ENCODE data around the gene DLG2. TPM values are rescaled to one million over a fixed set of nuclear protein-coding genes. Genes with fewer than 3 reads are reported as not detected.

Gene DLG2
- total RNA-seq, 1 experiment from 2014 or later: 17.5 TPM

DNA sequence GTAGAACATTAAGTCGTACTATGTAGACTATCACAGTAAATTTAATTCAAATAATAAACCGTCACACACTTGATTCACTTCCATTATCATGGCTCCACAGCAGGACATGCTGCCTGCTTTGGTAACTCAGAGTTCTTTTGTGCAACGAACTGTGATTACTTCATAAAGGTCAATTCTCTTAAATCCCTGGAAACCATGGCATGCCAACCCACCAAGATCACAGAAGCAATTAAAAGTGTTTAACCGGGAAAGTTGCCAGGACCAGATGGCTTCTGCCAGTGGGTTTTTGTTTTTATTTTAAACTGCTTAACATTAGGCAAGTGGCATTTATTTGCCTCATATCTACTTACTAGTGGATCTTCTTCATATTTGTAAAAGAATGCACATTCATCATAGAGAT, 1162.1 kb downstream of the DLG2 start:
- TF ChIP-seq, protein P1, sequence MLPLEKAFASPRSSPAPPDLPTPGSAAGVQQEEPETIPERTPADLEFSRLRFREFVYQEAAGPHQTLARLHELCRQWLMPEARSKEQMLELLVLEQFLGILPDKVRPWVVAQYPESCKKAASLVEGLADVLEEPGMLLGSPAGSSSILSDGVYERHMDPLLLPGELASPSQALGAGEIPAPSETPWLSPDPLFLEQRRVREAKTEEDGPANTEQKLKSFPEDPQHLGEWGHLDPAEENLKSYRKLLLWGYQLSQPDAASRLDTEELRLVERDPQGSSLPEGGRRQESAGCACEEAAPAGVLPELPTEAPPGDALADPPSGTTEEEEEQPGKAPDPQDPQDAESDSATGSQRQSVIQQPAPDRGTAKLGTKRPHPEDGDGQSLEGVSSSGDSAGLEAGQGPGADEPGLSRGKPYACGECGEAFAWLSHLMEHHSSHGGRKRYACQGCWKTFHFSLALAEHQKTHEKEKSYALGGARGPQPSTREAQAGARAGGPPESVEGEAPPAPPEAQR (CRISPR knock-in tag; IDR thresholded peaks at IDR 0.05): no peak
- TF ChIP-seq, protein P2, sequence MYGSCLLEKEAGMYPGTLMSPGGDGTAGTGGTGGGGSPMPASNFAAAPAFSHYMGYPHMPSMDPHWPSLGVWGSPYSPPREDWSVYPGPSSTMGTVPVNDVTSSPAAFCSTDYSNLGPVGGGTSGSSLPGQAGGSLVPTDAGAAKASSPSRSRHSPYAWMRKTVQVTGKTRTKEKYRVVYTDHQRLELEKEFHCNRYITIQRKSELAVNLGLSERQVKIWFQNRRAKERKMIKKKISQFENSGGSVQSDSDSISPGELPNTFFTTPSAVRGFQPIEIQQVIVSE (CRISPR knock-in tag; IDR thresholded peaks at IDR 0.05; ENCODE audit: borderline replicate concordance): no peak
- no peak for TF ChIP-seq ESRRA (CRISPR knock-in tag; IDR thresholded peaks at IDR 0.05; ENCODE audit: borderline replicate concordance)
- TF ChIP-seq, protein P3, sequence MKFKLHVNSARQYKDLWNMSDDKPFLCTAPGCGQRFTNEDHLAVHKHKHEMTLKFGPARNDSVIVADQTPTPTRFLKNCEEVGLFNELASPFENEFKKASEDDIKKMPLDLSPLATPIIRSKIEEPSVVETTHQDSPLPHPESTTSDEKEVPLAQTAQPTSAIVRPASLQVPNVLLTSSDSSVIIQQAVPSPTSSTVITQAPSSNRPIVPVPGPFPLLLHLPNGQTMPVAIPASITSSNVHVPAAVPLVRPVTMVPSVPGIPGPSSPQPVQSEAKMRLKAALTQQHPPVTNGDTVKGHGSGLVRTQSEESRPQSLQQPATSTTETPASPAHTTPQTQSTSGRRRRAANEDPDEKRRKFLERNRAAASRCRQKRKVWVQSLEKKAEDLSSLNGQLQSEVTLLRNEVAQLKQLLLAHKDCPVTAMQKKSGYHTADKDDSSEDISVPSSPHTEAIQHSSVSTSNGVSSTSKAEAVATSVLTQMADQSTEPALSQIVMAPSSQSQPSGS (CRISPR knock-in tag; IDR thresholded peaks at IDR 0.05; ENCODE audit: borderline replicate concordance, low read depth): no peak
- no peak for TF ChIP-seq NFATC4 (CRISPR knock-in tag; IDR thresholded peaks at IDR 0.05)
- TF ChIP-seq JUN (CRISPR knock-in tag; IDR thresholded peaks at IDR 0.05): no peak
- no peak for TF ChIP-seq KAT7 (CRISPR knock-in tag; IDR thresholded peaks at IDR 0.05; ENCODE audit: borderline replicate concordance)
- H3K4me1 Mint-ChIP-seq: peaks cover 11% of the 10 kb centered on the region
- no peaks in the 10 kb centered on the region for H3K27me3 Mint-ChIP-seq (ENCODE audit: low read depth)
- no peak for ATAC-seq
- no peak for DNase-seq (ENCODE audit: low spot score)
- no peak overlapping the region for H3K4me3 Mint-ChIP-seq
- no peaks in the 10 kb centered on the region for H3K36me3 Mint-ChIP-seq
- no peaks in the 10 kb centered on the region for H3K9me3 Mint-ChIP-seq
- ChIA-PET POLR2A (no interaction called here), CTCF (no interaction called here)
- no peak overlapping the region for H3K27ac Mint-ChIP-seq

DNA sequence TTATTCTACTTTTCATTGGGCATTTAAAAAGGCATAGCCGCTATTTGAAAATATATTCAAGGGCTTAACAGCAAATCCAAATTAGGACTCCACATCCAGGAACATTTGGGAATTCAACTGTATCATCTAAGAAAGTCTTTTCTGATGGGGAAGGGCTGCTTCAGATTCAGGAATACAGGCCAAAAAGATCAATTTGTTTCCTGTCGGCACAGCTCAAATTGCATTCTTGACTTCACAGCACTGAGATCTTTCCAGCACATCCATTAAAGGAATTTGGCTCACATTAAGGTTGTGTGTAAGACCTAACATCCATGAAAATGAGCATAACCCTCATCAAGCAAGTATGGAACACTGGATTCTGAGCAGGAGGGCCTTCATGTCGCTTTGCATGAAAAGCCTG, 1171.5 kb downstream of the DLG2 start:
- Mint-ChIP-seq H3K4me1 (0 out of 2 replicates have a peak, but pooled peaks cover 4% of the 10 kb centered on the region), H3K27ac (no peak overlapping the region), H3K36me3 (no peaks in the 10 kb centered on the region), H3K4me3 (no peak overlapping the region), H3K27me3 (ENCODE audit: low read depth) (no peaks in the 10 kb centered on the region), H3K9me3 (no peaks in the 10 kb centered on the region)
- no peak for DNase-seq (ENCODE audit: low spot score)
- no peak for ATAC-seq
- no peak for TF ChIP-seq ZNF263 (CRISPR knock-in tag; IDR thresholded peaks at IDR 0.05; ENCODE audit: low read depth)
- TF ChIP-seq, protein P4, sequence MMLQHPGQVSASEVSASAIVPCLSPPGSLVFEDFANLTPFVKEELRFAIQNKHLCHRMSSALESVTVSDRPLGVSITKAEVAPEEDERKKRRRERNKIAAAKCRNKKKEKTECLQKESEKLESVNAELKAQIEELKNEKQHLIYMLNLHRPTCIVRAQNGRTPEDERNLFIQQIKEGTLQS (CRISPR knock-in tag; conservative IDR thresholded peaks at IDR 0.05): no peak
- POLR2A ChIA-PET: no interaction called here
- CTCF ChIA-PET: no interaction called here

DNA sequence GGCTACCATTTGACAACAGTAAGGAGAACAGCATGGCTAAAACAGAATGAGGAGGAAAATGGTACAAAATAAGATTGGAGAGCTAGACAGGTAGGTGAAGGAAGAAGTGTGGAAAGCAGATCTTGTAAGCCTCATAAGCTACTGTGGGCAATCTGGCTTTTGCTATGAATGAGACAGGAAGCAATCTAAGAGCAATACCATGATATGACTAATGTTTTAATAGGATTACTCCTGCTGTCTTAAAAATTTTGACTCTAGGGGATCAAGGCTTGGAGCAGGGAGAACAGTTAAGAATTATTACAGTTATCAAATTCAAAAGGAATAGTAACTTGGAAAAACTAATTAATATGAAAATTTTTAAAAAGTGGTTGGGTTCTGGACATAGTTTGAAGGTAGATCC, 1174.9 kb downstream of the DLG2 start:
- H3K4me3 Mint-ChIP-seq: no peak overlapping the region
- TF ChIP-seq, protein P5, sequence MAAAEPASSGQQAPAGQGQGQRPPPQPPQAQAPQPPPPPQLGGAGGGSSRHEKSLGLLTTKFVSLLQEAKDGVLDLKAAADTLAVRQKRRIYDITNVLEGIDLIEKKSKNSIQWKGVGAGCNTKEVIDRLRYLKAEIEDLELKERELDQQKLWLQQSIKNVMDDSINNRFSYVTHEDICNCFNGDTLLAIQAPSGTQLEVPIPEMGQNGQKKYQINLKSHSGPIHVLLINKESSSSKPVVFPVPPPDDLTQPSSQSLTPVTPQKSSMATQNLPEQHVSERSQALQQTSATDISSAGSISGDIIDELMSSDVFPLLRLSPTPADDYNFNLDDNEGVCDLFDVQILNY (CRISPR knock-in tag; IDR thresholded peaks at IDR 0.05): no peak
- TF ChIP-seq, protein P6, sequence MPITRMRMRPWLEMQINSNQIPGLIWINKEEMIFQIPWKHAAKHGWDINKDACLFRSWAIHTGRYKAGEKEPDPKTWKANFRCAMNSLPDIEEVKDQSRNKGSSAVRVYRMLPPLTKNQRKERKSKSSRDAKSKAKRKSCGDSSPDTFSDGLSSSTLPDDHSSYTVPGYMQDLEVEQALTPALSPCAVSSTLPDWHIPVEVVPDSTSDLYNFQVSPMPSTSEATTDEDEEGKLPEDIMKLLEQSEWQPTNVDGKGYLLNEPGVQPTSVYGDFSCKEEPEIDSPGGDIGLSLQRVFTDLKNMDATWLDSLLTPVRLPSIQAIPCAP (CRISPR knock-in tag; IDR thresholded peaks at IDR 0.05): no peak
- TF ChIP-seq, protein P7, sequence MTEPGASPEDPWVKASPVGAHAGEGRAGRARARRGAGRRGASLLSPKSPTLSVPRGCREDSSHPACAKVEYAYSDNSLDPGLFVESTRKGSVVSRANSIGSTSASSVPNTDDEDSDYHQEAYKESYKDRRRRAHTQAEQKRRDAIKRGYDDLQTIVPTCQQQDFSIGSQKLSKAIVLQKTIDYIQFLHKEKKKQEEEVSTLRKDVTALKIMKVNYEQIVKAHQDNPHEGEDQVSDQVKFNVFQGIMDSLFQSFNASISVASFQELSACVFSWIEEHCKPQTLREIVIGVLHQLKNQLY (CRISPR knock-in tag; IDR thresholded peaks at IDR 0.05): no peak
- TF ChIP-seq ZNF423 (CRISPR knock-in tag; IDR thresholded peaks at IDR 0.05) (no peak), NFE2L1 (CRISPR knock-in tag; IDR thresholded peaks at IDR 0.05) (no peak)
- DNase-seq (ENCODE audit: low spot score): no peak
- 0 out of 2 replicates have a peak, but pooled peaks cover 4% of the 10 kb centered on the region for H3K4me1 Mint-ChIP-seq
- ATAC-seq: no peak
- no peaks in the 10 kb centered on the region for H3K27me3 Mint-ChIP-seq (ENCODE audit: low read depth)
- CTCF ChIA-PET: no interaction called here
- no peak overlapping the region for H3K27ac Mint-ChIP-seq
- H3K9me3 Mint-ChIP-seq: no peaks in the 10 kb centered on the region
- POLR2A ChIA-PET: no interaction called here
- no peaks in the 10 kb centered on the region for H3K36me3 Mint-ChIP-seq

Data from WTC11 (cell line).